Measurements from ENCODE around the gene STPG2. TPM values are rescaled to one million over a fixed set of nuclear protein-coding genes. Genes with fewer than 3 reads are reported as not detected.

Gene STPG2
- total and polyA plus RNA-seq, 4 donors: 0.05 to 0.67 (median 0.28) TPM; not detected in 1

- no peak for TF ChIP-seq REST (IDR thresholded peaks at IDR 0.05)
- no peak for TF ChIP-seq TAF1 (conservative IDR thresholded peaks at IDR 0.05)
- TF ChIP-seq EGR1 (IDR thresholded peaks at IDR 0.05; ENCODE audit: low read depth in 2 of 2): no peak
- no peak for TF ChIP-seq HNF4G (IDR thresholded peaks at IDR 0.05)
- TF ChIP-seq RXRA (IDR thresholded peaks at IDR 0.05): no peak
- no peak for TF ChIP-seq JUND (IDR thresholded peaks at IDR 0.05)
- no peak for TF ChIP-seq HNF4A (conservative IDR thresholded peaks at IDR 0.05)
- TF ChIP-seq FOXA2 (IDR thresholded peaks at IDR 0.05): no peak
- no peak for TF ChIP-seq YY1 (IDR thresholded peaks at IDR 0.05)
- no peak for TF ChIP-seq MAX (IDR thresholded peaks at IDR 0.05)
- no peak for TF ChIP-seq SP1 (IDR thresholded peaks at IDR 0.05)
- no peak for TF ChIP-seq RAD21 (IDR thresholded peaks at IDR 0.05)
- TF ChIP-seq ATF3 (IDR thresholded peaks at IDR 0.05): no peak
Observed at GRCh38 chr4:97548186-97548585, 595.1 kb downstream of the STPG2 start (continued).

- Histone ChIP-seq H3K9ac (ENCODE audit: low read depth in 1 of 2, low read length in 2 of 2) (no peak overlapping the region), H3K27me3 (ENCODE audit: control insufficient read depth in 4 of 4, insufficient read depth in 4 of 4, low read length in 3 of 4) (no peaks in the 10 kb centered on the region), H3K4me3 (ENCODE audit: low read depth in 1 of 3, low read length in 3 of 3) (no peak overlapping the region), H3K4me1 (ENCODE audit: control insufficient read depth in 4 of 4, insufficient read depth in 4 of 4, low read length in 3 of 4) (no peaks in the 10 kb centered on the region), H3K9me3 (ENCODE audit: control insufficient read depth in 4 of 4, low read length in 3 of 4) (no peaks in the 10 kb centered on the region), H3K36me3 (ENCODE audit: control insufficient read depth in 4 of 4, insufficient read depth in 3 of 4, low read depth in 1 of 4, low read length in 3 of 4) (no peaks in the 10 kb centered on the region), H3K27ac (ENCODE audit: low read depth in 1 of 2, low read length in 2 of 2) (no peak overlapping the region)
- TF ChIP-seq REST (IDR thresholded peaks at IDR 0.05) (no peak), ZBTB33 (IDR thresholded peaks at IDR 0.05) (no peak), FOXA2 (IDR thresholded peaks at IDR 0.05) (no peak), RXRA (IDR thresholded peaks at IDR 0.05) (no peak), CTCF (IDR thresholded peaks at IDR 0.05; ENCODE audit: low read depth, low read length, missing input control) (no peak), YY1 (IDR thresholded peaks at IDR 0.05) (no peak), JUND (IDR thresholded peaks at IDR 0.05) (no peak), RAD21 (IDR thresholded peaks at IDR 0.05) (no peak), SP1 (IDR thresholded peaks at IDR 0.05) (no peak), MAX (IDR thresholded peaks at IDR 0.05) (no peak), HNF4A (conservative IDR thresholded peaks at IDR 0.05) (no peak), NR2F2 (IDR thresholded peaks at IDR 0.05) (no peak), ATF3 (IDR thresholded peaks at IDR 0.05) (no peak), TAF1 (conservative IDR thresholded peaks at IDR 0.05) (no peak), HNF4G (IDR thresholded peaks at IDR 0.05) (no peak), GABPA (IDR thresholded peaks at IDR 0.05 in 1 of 2, conservative IDR thresholded peaks at IDR 0.05 in 1 of 2) (no peak), FOXA1 (IDR thresholded peaks at IDR 0.05) (no peak), EGR1 (IDR thresholded peaks at IDR 0.05; ENCODE audit: low read depth in 2 of 2) (no peak)
- no peak for DNase-seq (ENCODE audit: low spot score)
Observed at GRCh38 chr4:97531351-97531750, 611.9 kb downstream of the STPG2 start.

Measured in liver (tissue), 9 donors.